ENCODE data around the gene TPRN.

TPRN gene

GRCh38 chr9:137170486-137171148 is 29.9 kb downstream of the TPRN start:
- no peak for DNase-seq

GRCh38 chr9:137169896-137170358 is 30.6 kb downstream of the TPRN start, which contains the start of gene LRRC26:
LRRC26 (minus strand) TSS chr9:137170051; CDS start chr9:137169943, 108 bp downstream.
- DNase-seq = no peak

- DNase-seq = no peak
Observed at GRCh38 chr9:137168904-137169856, 31.4 kb downstream of the TPRN start.

GRCh38 chr9:137168573-137168903 is 32.0 kb downstream of the TPRN start:
- DNase-seq = no peak

GRCh38 chr9:137167747-137168572 is 32.6 kb downstream of the TPRN start:
- DNase-seq = no peak

GRCh38 chr9:137167277-137167746 is 33.2 kb downstream of the TPRN start:
- no peak for DNase-seq

GRCh38 chr9:137166380-137167229 is 33.9 kb downstream of the TPRN start:
- no peak for DNase-seq

GRCh38 chr9:137165250-137165836 is 35.2 kb downstream of the TPRN start:
- no peak for DNase-seq

GRCh38 chr9:137164370-137165249 is 35.9 kb downstream of the TPRN start:
- no peak for DNase-seq

GRCh38 chr9:137163805-137164204 is 36.7 kb downstream of the TPRN start:
- no peak for DNase-seq

GRCh38 chr9:137163365-137163715 is 37.2 kb downstream of the TPRN start:
- DNase-seq = no peak

- no peak for DNase-seq
Observed at GRCh38 chr9:137162505-137163364, 37.8 kb downstream of the TPRN start.

GRCh38 chr9:137161558-137162486 is 38.7 kb downstream of the TPRN start:
- no peak for DNase-seq

- DNase-seq = no peak
Observed at GRCh38 chr9:137160716-137161557, 39.6 kb downstream of the TPRN start.

GRCh38 chr9:137160054-137160425 is 40.5 kb downstream of the TPRN start:
- DNase-seq = no peak

GRCh38 chr9:137159105-137160053 is 41.2 kb downstream of the TPRN start:
- DNase-seq = no peak
